Stimulated activated CD8-positive, alpha-beta memory T cell treated with anti-CD3 and anti-CD28 coated beads, Interleukin-15, amount 100 ng/mL, for 1 hour (primary cell): ENCODE measurements around the gene RUBCN.
"Not testable (repeated sequence)": the region's sequence is repeated elsewhere in the genome, so short reads cannot be mapped to it uniquely, and the experiment has no call there.

Source experiments
- DNase-seq: peaks from one replicate; pipeline ENCODE4 v3.0.0-alpha.2; 2020; ENCODE audit warnings: low read depth

RUBCN gene

DNA sequence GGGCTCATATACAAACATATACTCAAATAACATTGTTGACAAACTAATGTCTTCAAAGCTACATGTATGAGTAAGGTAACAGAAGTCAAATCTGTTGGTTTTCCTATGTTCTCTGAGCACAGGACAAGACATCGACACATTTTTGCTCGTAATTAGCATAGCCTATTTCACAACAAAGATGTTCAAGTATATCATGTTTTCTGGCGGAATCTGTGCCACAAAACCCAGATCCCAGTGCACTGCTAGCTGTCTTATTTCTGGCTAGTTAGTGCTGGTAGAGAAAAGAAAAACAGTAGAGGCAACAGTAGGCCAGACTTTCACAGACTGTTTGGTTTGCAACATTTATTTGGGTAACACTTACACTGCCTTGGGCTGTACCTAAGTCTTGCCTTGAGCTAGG is 51.2 kb downstream of the RUBCN start:
- DNase-seq, result no peak

- no peak for DNase-seq
These were observed 53.5 kb downstream of the RUBCN start for GRCh38 chr3:197683191-197683590.

- DNase-seq, result no peak
These were observed 54.0 kb downstream of the RUBCN start for GRCh38 chr3:197682713-197683112.

- no peak for DNase-seq
These were observed 55.7 kb downstream of the RUBCN start for GRCh38 chr3:197680955-197681521.

DNA sequence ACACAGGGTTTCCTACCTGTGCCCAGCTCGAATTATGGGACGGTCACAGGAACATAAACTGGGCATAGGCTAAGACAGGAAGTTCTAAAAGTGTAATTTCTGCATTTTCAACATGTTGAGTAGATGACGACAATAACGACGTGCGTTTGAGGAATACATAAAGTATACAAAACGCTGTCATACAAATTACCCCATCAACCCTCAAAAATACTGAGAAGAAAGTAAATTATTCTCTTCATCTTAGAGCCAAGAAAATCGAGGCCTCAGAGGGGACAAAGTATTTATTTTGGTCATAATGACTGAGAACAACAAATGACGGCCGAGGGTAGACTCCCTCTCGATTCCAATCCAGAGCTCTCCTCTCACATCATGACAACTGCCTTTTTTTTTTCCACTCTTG is 60.8 kb downstream of the RUBCN start:
- DNase-seq, result no peak

DNA sequence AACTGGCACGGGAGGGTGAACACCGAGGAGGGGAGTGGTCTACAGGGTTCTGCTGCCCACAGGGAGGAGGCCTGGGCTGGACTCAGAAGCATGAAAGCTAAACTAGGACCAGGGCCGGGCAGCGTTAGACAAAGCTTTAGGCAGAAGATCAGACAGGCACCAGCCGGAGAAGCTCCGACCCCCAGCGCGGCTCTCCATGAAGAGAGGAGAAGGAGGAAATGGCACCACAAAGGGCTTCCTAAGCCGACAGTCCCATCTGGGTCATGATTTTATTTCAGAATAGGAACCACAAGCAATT is 61.2 kb downstream of the RUBCN start:
- no peak for DNase-seq

- DNase-seq, result no peak
These were observed 61.8 kb downstream of the RUBCN start for GRCh38 chr3:197674741-197675562.

- DNase-seq, result no peak
These were observed 63.5 kb downstream of the RUBCN start for GRCh38 chr3:197673170-197673569.

- DNase-seq, result no peak
These were observed 66.3 kb downstream of the RUBCN start for GRCh38 chr3:197670361-197670760.

- DNase-seq, result no peak
These were observed 68.7 kb downstream of the RUBCN start for GRCh38 chr3:197667968-197668367.

GRCh38 chr3:197667293-197667692 is 69.4 kb downstream of the RUBCN start:
- DNase-seq, result not testable (repeated sequence)

- DNase-seq, result not testable (repeated sequence)
These were observed 70.4 kb downstream of the RUBCN start for GRCh38 chr3:197666221-197666842.

GRCh38 chr3:197665549-197665948 is 71.2 kb downstream of the RUBCN start:
- not testable (repeated sequence) for DNase-seq

- not testable (repeated sequence) for DNase-seq
These were observed 71.6 kb downstream of the RUBCN start for GRCh38 chr3:197665142-197665491.

GRCh38 chr3:197664414-197665141 is 72.1 kb downstream of the RUBCN start:
- DNase-seq, result not testable (repeated sequence)

GRCh38 chr3:197663367-197664140 is 73.2 kb downstream of the RUBCN start:
- not testable (repeated sequence) for DNase-seq

DNA sequence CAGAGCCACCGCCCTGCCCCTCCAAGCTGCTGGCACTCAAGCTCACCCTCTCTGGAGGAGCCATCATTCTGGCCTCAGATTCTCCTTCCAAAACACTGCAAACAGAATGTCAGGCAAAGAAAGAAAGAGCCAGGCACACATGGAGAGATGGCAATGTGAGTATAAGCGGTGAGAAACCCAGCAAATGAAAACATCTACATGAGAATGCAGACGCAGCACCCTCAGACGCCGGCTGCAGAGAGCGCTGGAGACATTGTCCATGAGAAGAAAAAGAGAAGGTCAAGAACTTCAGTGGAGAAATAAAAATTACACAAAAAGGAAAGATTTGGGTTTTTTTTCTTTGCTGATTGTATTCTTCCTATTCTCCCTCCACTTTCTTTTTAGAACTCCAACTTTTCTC is 74.4 kb downstream of the RUBCN start:
- DNase-seq, result not testable (repeated sequence)

GRCh38 chr3:197661874-197662273 is 74.8 kb downstream of the RUBCN start:
- not testable (repeated sequence) for DNase-seq

- not testable (repeated sequence) for DNase-seq
These were observed 75.4 kb downstream of the RUBCN start for GRCh38 chr3:197661234-197661834.

DNA sequence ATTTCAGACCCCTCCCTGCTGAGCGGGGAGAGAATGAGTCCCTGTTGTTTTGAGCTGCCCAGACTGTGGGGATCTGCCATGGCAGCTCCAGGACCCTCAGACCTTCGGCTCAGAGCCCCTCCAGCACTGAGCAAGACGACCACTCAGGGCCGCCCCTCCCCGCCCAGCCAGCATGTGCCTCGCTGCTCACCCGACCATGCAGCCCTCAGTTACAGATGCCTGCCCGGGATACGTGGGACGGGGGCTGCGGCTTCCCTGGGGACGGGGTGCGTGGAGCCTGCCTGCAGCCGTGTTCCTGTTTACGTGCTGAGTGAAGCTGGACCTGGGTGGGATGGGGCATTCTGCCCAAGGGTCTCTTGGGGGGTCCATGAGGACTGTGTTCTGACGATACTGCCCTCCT is 77.0 kb downstream of the RUBCN start:
- not testable (repeated sequence) for DNase-seq

DNA sequence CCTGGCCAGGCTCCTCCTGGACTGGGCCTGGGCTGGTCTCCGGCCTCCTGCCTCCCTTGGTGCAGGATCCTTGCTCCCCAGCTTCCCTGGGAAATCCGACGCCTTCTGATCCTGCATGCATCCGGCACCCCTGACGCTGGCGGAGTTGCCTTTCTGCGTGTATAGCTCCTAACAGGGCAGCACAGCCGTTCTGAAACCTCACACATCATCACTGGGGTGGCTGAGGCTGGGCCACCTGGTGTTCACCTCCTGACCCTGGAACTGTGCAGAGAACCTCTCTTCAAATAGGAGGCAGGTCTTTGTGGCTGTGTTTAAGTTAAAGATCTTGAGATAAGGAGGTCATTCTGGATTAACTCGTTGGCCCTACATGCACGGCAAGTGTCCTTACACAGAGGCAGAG is 77.6 kb downstream of the RUBCN start:
- DNase-seq, result not testable (repeated sequence)

DNA sequence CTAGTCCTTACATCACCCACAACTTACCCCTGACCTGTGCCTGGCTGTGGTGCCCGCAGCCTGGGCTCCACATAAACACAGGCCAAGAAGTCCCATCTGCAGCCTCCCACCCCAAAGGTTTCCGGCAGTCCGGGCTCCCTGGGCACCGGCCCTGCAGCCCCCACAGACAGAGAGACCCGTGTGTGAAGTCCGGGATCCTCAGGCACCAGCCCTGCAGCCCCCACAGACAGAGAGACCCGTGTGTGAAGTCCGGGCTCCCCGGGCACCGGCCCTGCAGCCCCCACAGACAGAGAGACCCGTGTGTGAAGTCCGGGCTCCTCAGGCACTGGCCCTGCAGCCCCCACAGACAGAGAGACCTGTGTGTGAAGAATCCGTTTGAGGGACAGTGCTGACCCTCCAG is 78.0 kb downstream of the RUBCN start:
- DNase-seq, result not testable (repeated sequence)
